ENCODE data around the gene ZFP42. TPM values are rescaled to one million over a fixed set of nuclear protein-coding genes. Genes with fewer than 3 reads are reported as not detected.

ZFP42 gene
- total RNA-seq (under 1 TPM in 1 of 9 donors, not detected in 8; 0.25 TPM), polyA plus RNA-seq (not detected)
- long read RNA-seq, donor 1 = 0 reads
- long read RNA-seq, donor 2 = 0 reads
- long read RNA-seq, donor 3 = 0 reads

GRCh38 chr4:187995322-187996207, at the start of gene ZFP42:
Gene ZFP42, plus strand, starts transcription at chr4:187995771. Its CDS starts 7,037 bp downstream, at chr4:188002808.
- Histone ChIP-seq H3K27ac (no peak within 1 kb of the TSS), H3K36me3 (no peaks in the 10 kb centered on the region), H3K4me3 (no peak within 1 kb of the TSS), H3K9me3 (peaks cover 0 to under 1% (median 0%) of the 10 kb centered on the region in 12 donors), H3K4me1 (no peaks in the 10 kb centered on the region), H3K27me3 (peaks cover 9 to 44% (median 17%) of the 10 kb centered on the region in 9 donors)
- ATAC-seq = no peak
- TF ChIP-seq CTCF (IDR thresholded peaks at IDR 0.05) = no peak
- no peak for TF ChIP-seq POLR2A (IDR thresholded peaks at IDR 0.05)
- 8 to 16% (median 13%) methylated on average over 34 to 58 of the region's 58 CpGs for WGBS, 4 donors
- DNase-seq = no peak
- intact Hi-C loops (cut with DNase I) = no loop called here

GRCh38 chr4:187961171-187961570, 34.4 kb upstream of the ZFP42 start:
- ATAC-seq (no peak), DNase-seq (no peak)
- Histone ChIP-seq H3K9me3 (peaks cover 0 to 2% (median 0%) of the 10 kb centered on the region in 12 donors), H3K36me3 (no peaks in the 10 kb centered on the region), H3K27me3 (no peaks in the 10 kb centered on the region), H3K27ac (no peak overlapping the region), H3K4me3 (no peak overlapping the region), H3K4me1 (no peaks in the 10 kb centered on the region)
- intact Hi-C loops (cut with DNase I) = no loop called here
- 87 to 93% (median 93%) methylated on average over 2 of the region's 2 CpGs for WGBS, 4 donors
- TF ChIP-seq CTCF (IDR thresholded peaks at IDR 0.05) (no peak), POLR2A (IDR thresholded peaks at IDR 0.05) (no peak)

GRCh38 chr4:187961961-187962360, 33.6 kb upstream of the ZFP42 start:
- 68 to 74% (median 70%) methylated on average over 2 of the region's 2 CpGs for WGBS, 4 donors
- no peaks in the 10 kb centered on the region for H3K4me1 ChIP-seq

More at GRCh38 chr4:187961961-187962360, 33.6 kb upstream of the ZFP42 start:
- DNase-seq (no peak), ATAC-seq (no peak)
- Histone ChIP-seq H3K9me3 (no peaks in the 10 kb centered on the region), H3K4me3 (peak overlapping the region in 1 of 12 donors; percentile 16), H3K27ac (no peak overlapping the region), H3K36me3 (no peaks in the 10 kb centered on the region), H3K27me3 (no peaks in the 10 kb centered on the region)
- TF ChIP-seq CTCF (IDR thresholded peaks at IDR 0.05) (no peak), POLR2A (IDR thresholded peaks at IDR 0.05) (no peak)
- intact Hi-C loops (cut with DNase I) = no loop called here
